IMR-90 (cell line): ENCODE data around the gene BACH1. TPM values are rescaled to one million over a fixed set of nuclear protein-coding genes. Genes with fewer than 3 reads are reported as not detected.

ENCODE experiments used
- ATAC-seq: fragments of 200-7000 bp; cut with Tn5 transposase; 2 replicates; pipeline ENCODE4 v1.9.1; 2020; ENCODE audit warnings: low read depth, mild to moderate bottlenecking, moderate library complexity
- BruUV-seq: library from RNA; stranded (reverse); fragments of 400-500 nt; replicated peaks from 2 replicates; lab custom pipeline; 2021; lab: Mats Ljungman, UMichigan
- CTCF ChIA-PET: fragments of 300-600 bp; formaldehyde crosslinking; extraction: SDS; loops from one replicate; lab custom pipeline; 2021; ENCODE audit warnings: antibody characterized with exemption; lab: Yijun Ruan, JAX
- POLR2A ChIA-PET: fragments of 300-600 bp; sonication (Branson Sonifier 250); formaldehyde crosslinking; loops from one replicate; lab custom pipeline; 2022; ENCODE audit warnings: antibody characterized with exemption; ENCODE audit not compliant: unreplicated experiment; lab: Charles Lee
- DNase-seq: peaks from one replicate; pipeline ENCODE4 v3.0.0; 2013
- H2AFZ ChIP-seq: replicated peaks from 2 replicates; pipeline ENCODE3; 2013; ENCODE audit warnings: low read length, mild to moderate bottlenecking; ENCODE audit not compliant: poor library complexity
- H2AK5ac ChIP-seq: 2 replicates; pipeline ENCODE4 v1.6.1; 2013; ENCODE audit warnings: low read depth, low read length, inconsistent platforms
- H2AK9ac ChIP-seq: replicated peaks from 2 replicates; pipeline ENCODE3; 2013; ENCODE audit warnings: mild to moderate bottlenecking, low read depth, low read length, moderate library complexity; ENCODE audit not compliant: poor library complexity
- H2BK120ac ChIP-seq: 2 replicates; pipeline ENCODE4 v1.6.1; 2013; ENCODE audit warnings: low read depth, low read length, inconsistent platforms
- H2BK15ac ChIP-seq: 3 replicates; pipeline ENCODE4 v1.6.1; 2013; ENCODE audit warnings: low read depth, low read length, inconsistent platforms
- H2BK20ac ChIP-seq: 2 replicates; pipeline ENCODE4 v1.6.1; 2013; ENCODE audit warnings: low read depth, mild to moderate bottlenecking, inconsistent platforms, low read length, moderate library complexity
- H2BK5ac ChIP-seq: 2 replicates; pipeline ENCODE4 v1.6.1; 2013; ENCODE audit warnings: mild to moderate bottlenecking, low read depth, low read length, inconsistent platforms; ENCODE audit not compliant: poor library complexity, severe bottlenecking
- H3K14ac ChIP-seq: replicated peaks from 2 replicates; pipeline ENCODE4 v1.6.1; 2013; ENCODE audit warnings: low read depth, low read length, inconsistent platforms
- H3K18ac ChIP-seq: 2 replicates; pipeline ENCODE4 v1.6.1; 2013; ENCODE audit warnings: low read depth, low read length, control low read depth
- H3K23ac ChIP-seq: 2 replicates; pipeline ENCODE4 v1.6.1; 2013; ENCODE audit warnings: low read depth, low read length, inconsistent platforms
- H3K27ac ChIP-seq: 2 replicates; pipeline ENCODE4 v1.5.1; 2013; ENCODE audit warnings: mild to moderate bottlenecking, control low read depth, low read length; ENCODE audit not compliant: insufficient read depth
- H3K27me3 ChIP-seq: 2 replicates; pipeline ENCODE4 v1.6.1; 2013; ENCODE audit warnings: low read length; ENCODE audit not compliant: control insufficient read depth, insufficient read depth
- H3K36me3 ChIP-seq: 2 replicates; pipeline ENCODE4 v1.6.1; 2013; ENCODE audit warnings: low read length, mixed read lengths; ENCODE audit not compliant: control insufficient read depth, insufficient read depth
- H3K4ac ChIP-seq: 2 replicates; pipeline ENCODE4 v1.6.1; 2013; ENCODE audit warnings: low read depth, low read length, inconsistent platforms
- H3K4me1 ChIP-seq: 2 replicates; pipeline ENCODE4 v1.6.1; 2013; ENCODE audit warnings: low read length, mixed read lengths; ENCODE audit not compliant: control insufficient read depth, insufficient read depth
- H3K4me2 ChIP-seq: 2 replicates; pipeline ENCODE4 v1.6.1; 2013; ENCODE audit warnings: low read depth, mild to moderate bottlenecking, control low read depth, low read length, moderate library complexity
- H3K4me3 ChIP-seq: 2 replicates; pipeline ENCODE4 v1.5.1; 2013; ENCODE audit warnings: low read depth, mild to moderate bottlenecking, control low read depth, low read length, moderate library complexity; ENCODE audit not compliant: insufficient read depth
- H3K56ac ChIP-seq: 2 replicates; pipeline ENCODE4 v1.6.1; 2013; ENCODE audit warnings: low read length, inconsistent platforms; ENCODE audit not compliant: insufficient read depth; ENCODE audit errors: extremely low read depth
- H3K79me1 ChIP-seq, 2 experiments: 2 replicates each; pipeline ENCODE4 v1.6.1; 2013; ENCODE audit warnings: low read length in 2 of 2, inconsistent platforms in 1 of 2, low read depth in 1 of 2
- H3K9ac ChIP-seq: 2 replicates; pipeline ENCODE4 v1.6.1; 2013; ENCODE audit warnings: low read depth, low read length, control low read depth
- H3K9me1 ChIP-seq: 2 replicates; pipeline ENCODE4 v1.6.1; 2013; ENCODE audit warnings: low read length, inconsistent platforms; ENCODE audit not compliant: insufficient read depth
- H3K9me3 ChIP-seq: 2 replicates; pipeline ENCODE4 v1.6.1; 2013; ENCODE audit warnings: low read length; ENCODE audit not compliant: control insufficient read depth, insufficient read depth
- H4K20me1 ChIP-seq: 2 replicates; pipeline ENCODE4 v1.6.1; 2013; ENCODE audit warnings: low read length, inconsistent platforms; ENCODE audit not compliant: insufficient read depth
- H4K5ac ChIP-seq: 2 replicates; pipeline ENCODE4 v1.6.1; 2013; ENCODE audit warnings: mild to moderate bottlenecking, low read depth, low read length, control low read depth
- H4K8ac ChIP-seq, 2 experiments: 2 replicates each; pipeline ENCODE4 v1.6.1; 2013; ENCODE audit warnings: low read depth in 2 of 2, low read length in 2 of 2, control low read depth in 1 of 2, inconsistent platforms in 1 of 2
- H4K91ac ChIP-seq: 2 replicates; pipeline ENCODE4 v1.6.1; 2013; ENCODE audit warnings: low read depth, low read length, inconsistent platforms; ENCODE audit not compliant: insufficient read depth
- BHLHE40 ChIP-seq: fragments of 150-350 bp; IDR thresholded peaks from 2 replicates; pipeline ENCODE4 v1.6.1; 2016; ENCODE audit warnings: mild to moderate bottlenecking, low read depth, low read length
- CEBPB ChIP-seq: IDR thresholded peaks from 2 replicates; pipeline ENCODE4 v1.6.1; 2012; ENCODE audit warnings: low read depth, low read length, improper control_type of control experiment
- CHD1 ChIP-seq: IDR thresholded peaks from 2 replicates; pipeline ENCODE4 v1.6.1; 2012; ENCODE audit warnings: low read depth, low read length, improper control_type of control experiment
- CTCF ChIP-seq: conservative IDR thresholded peaks from 2 replicates; pipeline ENCODE4 v1.5.1; 2012; ENCODE audit warnings: mild to moderate bottlenecking, low read depth, low read length, improper control_type of control experiment
- ELK1 ChIP-seq: fragments of 150-350 bp; IDR thresholded peaks from 2 replicates; pipeline ENCODE4 v1.6.1; 2016; ENCODE audit warnings: low read depth, mild to moderate bottlenecking, low read length, moderate library complexity, borderline replicate concordance
- FOS ChIP-seq: fragments of 150-350 bp; IDR thresholded peaks from 2 replicates; pipeline ENCODE4 v1.6.1; 2016; ENCODE audit warnings: low read depth, low read length
- MAFK ChIP-seq: IDR thresholded peaks from 2 replicates; pipeline ENCODE4 v1.6.1; 2012; ENCODE audit warnings: low read depth, low read length, improper control_type of control experiment
- MAZ ChIP-seq: IDR thresholded peaks from 2 replicates; pipeline ENCODE4 v1.6.1; 2012; ENCODE audit warnings: low read depth, mild to moderate bottlenecking, low read length, improper control_type of control experiment, moderate library complexity, borderline replicate concordance
- MXI1 ChIP-seq: IDR thresholded peaks from 2 replicates; pipeline ENCODE4 v1.6.1; 2012; ENCODE audit warnings: low read depth, mild to moderate bottlenecking, low read length, moderate library complexity, borderline replicate concordance
- NFE2L2 ChIP-seq: fragments of 150-350 bp; IDR thresholded peaks from 2 replicates; pipeline ENCODE4 v1.6.1; 2016; ENCODE audit warnings: low read depth, mild to moderate bottlenecking, low read length
- POLR2A ChIP-seq: IDR thresholded peaks from 2 replicates; pipeline ENCODE4 v1.6.1; 2012; ENCODE audit warnings: mild to moderate bottlenecking, low read depth, low read length
- RAD21 ChIP-seq: IDR thresholded peaks from 2 replicates; pipeline ENCODE4 v1.6.1; 2012; ENCODE audit warnings: low read length, improper control_type of control experiment
- RFX5 ChIP-seq: IDR thresholded peaks from 2 replicates; pipeline ENCODE4 v1.8.0; 2012; ENCODE audit warnings: low read depth, mild to moderate bottlenecking, low read length, moderate library complexity
- SMC3 ChIP-seq: fragments of 150-350 bp; IDR thresholded peaks from 2 replicates; pipeline ENCODE4 v1.6.1; 2016; ENCODE audit warnings: low read depth, mild to moderate bottlenecking, antibody characterized with exemption, low read length, moderate library complexity
- USF2 ChIP-seq: fragments of 150-350 bp; IDR thresholded peaks from 2 replicates; pipeline ENCODE4 v1.6.1; 2017; ENCODE audit warnings: mild to moderate bottlenecking, antibody characterized with exemption, low read length, low read depth
- WGBS, 2 experiments: methylation state at CpG; one replicate each; pipeline versions ENCODE4 v1.1.5 to v1.1.7; 2013; ENCODE audit warnings: missing lambda C conversion rate in 2 of 2; ENCODE audit not compliant: insufficient read length in 1 of 2; ENCODE audit errors: extremely low coverage in 2 of 2; 5-methylcytosine and 5-hydroxymethylcytosine counted together
- dilution Hi-C: fragments of 300-500 bp; cut with HindIII; formaldehyde crosslinking; loops from one replicate; pipeline ENCODE4 v1.14.3; 2018; ENCODE audit warnings: low sequenced_read_pairs; ENCODE audit not compliant: unreplicated experiment
- in situ Hi-C: fragments of 300-500 bp; cut with MboI; formaldehyde crosslinking; loops from 3 replicates; pipeline ENCODE4 v1.14.3; 2019; ENCODE audit warnings: low sequenced_read_pairs, inconsistent platforms, mixed read lengths
- intact Hi-C: fragments of 100-400 bp; cut with micrococcal nuclease; formaldehyde crosslinking; loops from 2 replicates; pipeline ENCODE4 v1.10.0; 2022
- polyA plus RNA-seq, 3 experiments: library from polyadenylated mRNA; depleted of rRNA; stranded (reverse); fragments of >200 nt; gene quantifications; 2 replicates each; pipeline ENCODE4 v1.2.3, GENCODE V29; 2012; ENCODE audit warnings: low replicate concordance in 1 of 3
- total RNA-seq: library from RNA; depleted of rRNA; stranded (reverse); fragments of >200 nt; gene quantifications from 2 replicates; pipeline ENCODE4 v1.2.3, GENCODE V29; 2012

BACH1 gene
- total and polyA plus RNA-seq, 2 of the 4 experiments (the other 2 are of a cell fraction) = 23.1 to 108 TPM

GRCh38 chr21:29288239-29288638 lies 10.5 kb upstream of the BACH1 start:
- Histone ChIP-seq H4K91ac (no peak overlapping the region), H2AK9ac (no peak overlapping the region), H3K9me1 (no peaks in the 10 kb centered on the region), H3K56ac (no peak overlapping the region), H3K36me3 (no peaks in the 10 kb centered on the region), H4K5ac (no peak overlapping the region), H2BK5ac (no peak overlapping the region), H3K79me1 (no peaks in the 10 kb centered on the region), H3K4me2 (no peak overlapping the region), H3K4me1 (peaks cover 3% of the 10 kb centered on the region; the same call in 1 of the 2 replicates), H3K18ac (no peak overlapping the region), H3K4me3 (no peak overlapping the region), H2BK120ac (no peak overlapping the region), H4K8ac (no peak overlapping the region), H2BK15ac (no peak overlapping the region), H4K20me1 (no peaks in the 10 kb centered on the region), H3K23ac (no peak overlapping the region), H3K4ac (no peak overlapping the region), H2BK20ac (no peak overlapping the region), H3K9me3 (peaks cover 2% of the 10 kb centered on the region; the same call in 1 of the 2 replicates), H3K9ac (no peak overlapping the region), H3K27ac (no peak overlapping the region), H3K27me3 (no peaks in the 10 kb centered on the region), H2AK5ac (no peak overlapping the region), H2AFZ (no peak overlapping the region), H3K14ac (no peak overlapping the region)
- dilution Hi-C loops (no loop called here), in situ Hi-C loops (loop anchor here (5.0 kb wide), 1 partner anchor 46 kb away; no protein-coding TSS in a partner anchor), intact Hi-C loops (loop anchor here (5.0 kb wide), 1 partner anchor 864 kb away; no protein-coding TSS in a partner anchor)
- BruUV-seq = no TSS peak
- ATAC-seq = no peak
- CTCF ChIA-PET = interaction anchor here (0.9 kb wide), 1 partner anchor 14 kb away, joined by 4 read pairs; no protein-coding TSS in a partner anchor
- WGBS, 2 experiments = 67% methylated on average over 1 of the region's 5 CpGs; no CpG with 5 or more reads in 1 of the 2 experiments
- POLR2A ChIA-PET = no interaction called here
- DNase-seq = no peak
- TF ChIP-seq ELK1 = no peak
- TF ChIP-seq USF2 = no peak
- no peak for TF ChIP-seq MAFK
- TF ChIP-seq POLR2A = no peak
- no peak for TF ChIP-seq NFE2L2
- TF ChIP-seq CTCF = no peak
- TF ChIP-seq RAD21 = no peak
- no peak for TF ChIP-seq BHLHE40
- no peak for TF ChIP-seq MAZ
- no peak for TF ChIP-seq RFX5
- TF ChIP-seq SMC3 = no peak
- TF ChIP-seq CHD1 = no peak
- TF ChIP-seq CEBPB = no peak
- no peak for TF ChIP-seq FOS
- TF ChIP-seq MXI1 = no peak
